Spinal cord (tissue), 10 donors: Measurements from ENCODE around the gene ZBTB16. TPM values are rescaled to one million over a fixed set of nuclear protein-coding genes. Genes with fewer than 3 reads are reported as not detected.
"Not testable (repeated sequence)": the region's sequence is repeated elsewhere in the genome, so short reads cannot be mapped to it uniquely, and the experiment has no call there.

Source experiments
- DNase-seq, 6 donors: peaks; one replicate each; pipeline versions ENCODE4 v3.0.0 to v3.0.0-alpha.2; 2013 to 2015; ENCODE audit warnings: low spot score in 6 of 6, low read depth in 4 of 6
- H3K27ac ChIP-seq: one replicate; pipeline ENCODE4 v1.5.1; 2013; ENCODE audit warnings: low read depth, low read length, control low read depth
- H3K27me3 ChIP-seq: one replicate; pipeline ENCODE4 v1.6.1; 2013; ENCODE audit warnings: low read length; ENCODE audit not compliant: control insufficient read depth, insufficient read depth
- H3K36me3 ChIP-seq: one replicate; pipeline ENCODE4 v1.6.1; 2013; ENCODE audit warnings: low read length; ENCODE audit not compliant: control insufficient read depth, insufficient read depth
- H3K4me1 ChIP-seq: one replicate; pipeline ENCODE4 v1.6.1; 2013; ENCODE audit warnings: low read length; ENCODE audit not compliant: control insufficient read depth, insufficient read depth
- H3K4me3 ChIP-seq: one replicate; pipeline ENCODE4 v1.5.1; 2013; ENCODE audit warnings: low read depth, low read length, control low read depth
- H3K9me3 ChIP-seq: one replicate; pipeline ENCODE4 v1.6.1; 2013; ENCODE audit warnings: low read length; ENCODE audit not compliant: control insufficient read depth, insufficient read depth
- WGBS: methylation state at CpG from one replicate; pipeline ENCODE4 v1.1.5; 2013; ENCODE audit warnings: missing lambda C conversion rate; ENCODE audit not compliant: insufficient coverage; 5-methylcytosine and 5-hydroxymethylcytosine counted together
- polyA plus RNA-seq, 2 donors: library from polyadenylated mRNA; unstranded; fragments of 120-200 nt; gene quantifications; one replicate each; pipeline ENCODE4 v1.2.1, GENCODE V29; 2013; ENCODE audit not compliant: insufficient read length in 2 of 2
- total RNA-seq, 2 donors: library from RNA; depleted of rRNA in 1 of 2; stranded (reverse); fragments of 120-200 nt in 1 of 2; fragments of >200 nt in 1 of 2; gene quantifications; one replicate each; pipeline versions ENCODE4 v1.2.3 to v1.2.4, GENCODE V29; 2013 to 2014
- donor health status: healthy.

Gene ZBTB16
- total and polyA plus RNA-seq, 4 donors, result 4.5 to 17.9 (median 9.2) TPM

- no CpG with 5 or more reads among the region's 3 CpGs for WGBS
- no peaks in the 10 kb centered on the region for H3K36me3 ChIP-seq
- peaks cover 4% of the 10 kb centered on the region for H3K9me3 ChIP-seq
- H3K4me3 ChIP-seq, result no peak overlapping the region
- H3K27me3 ChIP-seq, result peaks cover 11% of the 10 kb centered on the region
- H3K4me1 ChIP-seq, result peaks cover 18% of the 10 kb centered on the region
- H3K27ac ChIP-seq, result no peak overlapping the region
- no peak for DNase-seq
Observed at GRCh38 chr11:114039551-114039950, 20.0 kb upstream of the ZBTB16 start.

DNA sequence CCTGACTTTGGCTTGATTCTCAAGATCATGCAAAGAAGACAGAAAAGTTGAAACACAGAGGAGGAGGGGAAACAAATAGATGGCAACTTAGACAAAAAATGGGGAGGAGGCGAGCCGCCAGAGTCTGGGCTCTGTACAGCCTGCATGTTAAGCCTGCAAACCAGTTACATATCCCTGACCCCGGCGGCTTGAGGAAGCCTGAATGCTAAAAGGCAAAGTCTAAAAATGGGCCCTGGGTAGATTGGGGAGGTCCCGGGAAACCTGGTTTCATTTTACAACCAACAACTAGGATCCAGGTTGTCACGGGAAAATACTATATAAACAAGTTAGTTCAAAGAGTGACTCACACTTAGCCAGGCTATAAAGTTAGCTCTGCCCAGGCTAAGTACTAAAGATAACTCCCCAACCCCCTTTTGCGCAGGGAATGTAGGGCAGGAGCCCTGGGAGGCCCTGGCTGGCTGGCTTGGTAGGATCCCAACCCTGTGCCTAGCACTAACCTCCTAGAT is 18.8 kb upstream of the ZBTB16 start:
- no peak overlapping the region for H3K4me3 ChIP-seq
- peaks cover 11% of the 10 kb centered on the region for H3K27me3 ChIP-seq
- H3K27ac ChIP-seq, result no peak overlapping the region
- peaks cover 4% of the 10 kb centered on the region for H3K9me3 ChIP-seq
- H3K4me1 ChIP-seq, result peaks cover 11% of the 10 kb centered on the region
- DNase-seq, result no peak
- H3K36me3 ChIP-seq, result no peaks in the 10 kb centered on the region
- 85% methylated on average over 5 of the region's 7 CpGs for WGBS

DNA sequence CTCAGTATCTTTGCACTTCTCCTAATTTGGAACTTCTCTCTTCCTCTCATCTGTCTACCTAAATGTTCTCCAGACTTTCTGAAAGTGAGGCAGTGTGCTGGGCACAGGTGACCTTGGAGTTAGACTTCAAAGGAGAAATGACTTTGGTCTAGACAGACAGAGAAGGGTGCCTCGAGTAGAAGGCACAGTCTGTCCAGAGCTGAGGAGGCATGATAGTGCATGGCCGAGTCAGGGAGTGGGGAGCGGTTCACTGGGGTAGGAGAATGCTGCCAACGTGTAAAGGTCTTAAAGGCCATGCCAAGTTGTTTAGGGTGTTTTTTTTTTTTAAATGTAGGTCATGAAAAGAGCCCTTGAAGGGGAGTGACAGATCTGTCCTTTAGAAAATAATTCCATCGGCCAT is 17.3 kb upstream of the ZBTB16 start:
- H3K27ac ChIP-seq, result no peak overlapping the region
- H3K4me1 ChIP-seq, result peaks cover 3% of the 10 kb centered on the region
- no peak for DNase-seq
- H3K9me3 ChIP-seq, result peaks cover 4% of the 10 kb centered on the region
- no peaks in the 10 kb centered on the region for H3K27me3 ChIP-seq
- WGBS, result 53% methylated on average over 3 of the region's 5 CpGs
- no peak overlapping the region for H3K4me3 ChIP-seq
- H3K36me3 ChIP-seq, result no peaks in the 10 kb centered on the region

DNA sequence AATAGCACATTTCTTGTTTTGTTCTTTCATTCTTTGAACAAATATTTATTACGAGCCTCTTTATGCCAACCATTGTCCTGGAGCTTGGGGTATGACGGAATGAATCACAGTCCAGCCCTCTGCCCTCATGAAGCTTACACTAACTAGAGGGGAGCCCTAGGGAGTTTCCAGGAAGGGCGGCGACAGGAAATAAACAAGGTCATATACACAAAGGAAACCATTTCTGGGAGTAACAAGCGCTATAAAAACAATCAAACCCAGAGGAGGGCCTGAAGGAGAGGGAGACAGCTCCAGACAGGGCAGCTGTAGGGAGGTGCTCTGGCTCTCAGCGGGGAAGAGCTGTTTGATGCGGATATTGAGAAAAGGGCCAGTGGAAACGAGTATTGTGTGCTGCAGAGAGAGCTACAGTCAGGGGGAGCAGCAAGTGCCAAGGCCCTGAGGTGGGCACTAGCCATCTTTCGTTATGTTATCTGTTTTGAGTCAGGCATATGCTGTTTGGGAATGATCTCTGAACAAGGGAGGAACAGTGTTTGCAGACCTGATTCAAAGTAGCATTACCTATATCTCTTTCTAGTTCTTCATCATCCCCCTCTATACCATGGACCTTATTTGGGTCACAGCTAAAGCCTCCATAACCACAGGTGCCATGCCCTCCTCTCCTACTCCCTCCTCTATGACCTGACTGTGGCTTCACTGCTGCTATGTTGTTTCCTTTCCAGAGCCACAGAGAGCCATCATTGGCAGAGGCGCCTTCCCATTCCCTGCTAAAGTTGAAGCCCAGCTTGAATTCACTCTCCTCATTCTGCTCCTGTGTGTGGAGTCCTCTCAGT is 15.3 kb upstream of the ZBTB16 start:
- DNase-seq, result peak in 1 of 6 donors; percentile 43

GRCh38 chr11:114047327-114047726 is 12.2 kb upstream of the ZBTB16 start:
- no peaks in the 10 kb centered on the region for H3K36me3 ChIP-seq
- H3K27me3 ChIP-seq, result peaks cover 2% of the 10 kb centered on the region
- H3K27ac ChIP-seq, result no peak overlapping the region
- H3K4me3 ChIP-seq, result no peak overlapping the region
- WGBS, result 67% methylated on average over 1 of the region's 4 CpGs
- peaks cover 4% of the 10 kb centered on the region for H3K9me3 ChIP-seq
- peaks cover 3% of the 10 kb centered on the region for H3K4me1 ChIP-seq
- DNase-seq, result no peak

More for the DNA sequence above, 15.3 kb upstream of the ZBTB16 start:
- H3K27me3 ChIP-seq, result no peaks in the 10 kb centered on the region
- peaks cover 4% of the 10 kb centered on the region for H3K9me3 ChIP-seq
- peaks cover 3% of the 10 kb centered on the region for H3K4me1 ChIP-seq
- H3K36me3 ChIP-seq, result no peaks in the 10 kb centered on the region
- WGBS, result 71% methylated on average over 4 of the region's 10 CpGs
- H3K27ac ChIP-seq, result no peak overlapping the region
- no peak overlapping the region for H3K4me3 ChIP-seq

DNA sequence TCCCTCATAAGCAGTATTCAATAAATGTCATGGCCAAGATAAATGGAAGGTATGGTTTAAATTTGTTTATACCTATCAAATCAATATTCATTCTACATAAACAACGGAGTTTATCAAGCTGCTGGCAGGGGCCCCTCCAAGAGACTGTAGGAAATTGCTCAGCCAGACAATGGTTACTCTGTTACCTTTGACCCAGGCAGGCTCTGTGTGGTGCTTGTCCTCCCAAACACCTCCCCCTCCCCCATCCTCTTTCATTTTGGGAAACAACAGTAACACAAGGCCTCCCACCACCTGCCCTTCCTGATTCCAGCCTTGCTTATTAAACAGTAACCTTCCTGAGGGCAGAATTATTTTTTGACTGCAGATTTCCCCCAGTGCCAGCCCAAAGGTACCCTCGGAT is 10.5 kb upstream of the ZBTB16 start:
- peaks cover 2% of the 10 kb centered on the region for H3K9me3 ChIP-seq
- WGBS, result 50% methylated on average over 2 of the region's 2 CpGs
- H3K27ac ChIP-seq, result no peak overlapping the region

DNA sequence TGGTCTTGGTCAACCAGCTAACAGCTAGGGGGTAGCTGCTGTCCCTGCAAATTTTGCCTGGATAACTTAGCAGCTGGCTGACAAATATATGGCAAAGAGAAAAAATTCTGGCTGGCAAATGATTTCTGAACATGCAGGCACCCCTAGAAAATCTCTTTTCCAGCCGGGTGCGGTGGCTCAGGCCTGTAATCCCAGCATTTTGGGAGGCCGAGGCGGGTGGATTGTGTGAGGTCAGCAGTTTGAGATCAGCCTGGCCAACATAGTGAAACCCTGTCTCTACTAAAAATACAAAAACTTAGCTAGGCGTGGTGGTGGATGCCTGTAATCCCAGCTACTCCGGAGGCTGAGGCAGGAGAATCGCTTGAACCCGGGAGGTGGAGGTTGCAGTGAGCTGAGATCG is 9.7 kb upstream of the ZBTB16 start:
- not testable (repeated sequence) for H3K27me3 ChIP-seq, H3K4me3 ChIP-seq, H3K9me3 ChIP-seq, H3K27ac ChIP-seq, H3K4me1 ChIP-seq, DNase-seq, H3K36me3 ChIP-seq
- WGBS, result 100% methylated on average over 2 of the region's 9 CpGs

More for the DNA sequence above, 10.5 kb upstream of the ZBTB16 start:
- Histone ChIP-seq H3K27me3 (peaks cover 2% of the 10 kb centered on the region), H3K4me1 (peaks cover 2% of the 10 kb centered on the region), H3K4me3 (no peak overlapping the region), H3K36me3 (no peaks in the 10 kb centered on the region)
- no peak for DNase-seq

- DNase-seq, result peak in 1 of 6 donors; percentile 72
- H3K9me3 ChIP-seq, result no peaks in the 10 kb centered on the region
- H3K27ac ChIP-seq, result no peak overlapping the region
- no peaks in the 10 kb centered on the region for H3K36me3 ChIP-seq
- no peak overlapping the region for H3K4me3 ChIP-seq
- H3K4me1 ChIP-seq, result no peaks in the 10 kb centered on the region
- WGBS, result 71% methylated on average over 8 of the region's 15 CpGs
- H3K27me3 ChIP-seq, result peaks cover 2% of the 10 kb centered on the region
Observed at GRCh38 chr11:114050258-114050927, 9.1 kb upstream of the ZBTB16 start.

DNA sequence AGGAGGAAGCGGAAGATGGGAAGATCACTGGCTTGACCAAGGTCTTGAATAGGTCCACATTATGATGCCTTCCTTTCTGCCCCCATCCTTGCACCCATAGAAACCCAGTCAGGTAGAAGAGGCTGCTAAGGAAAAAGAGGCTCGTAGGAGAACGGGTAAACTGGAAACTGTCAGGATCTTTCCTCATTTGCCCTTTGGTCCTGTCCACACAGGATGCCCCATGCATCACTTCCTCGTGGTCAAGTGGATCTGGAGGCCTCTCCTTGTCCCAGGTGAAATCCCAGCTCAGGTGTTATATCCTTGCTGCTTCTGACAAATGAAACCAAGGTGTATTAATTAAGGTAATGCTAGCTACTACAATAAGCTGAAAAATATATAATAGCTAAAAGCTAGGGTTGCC is 8.0 kb upstream of the ZBTB16 start:
- no peak for DNase-seq
- H3K27ac ChIP-seq, result no peak overlapping the region
- H3K27me3 ChIP-seq, result peaks cover 5% of the 10 kb centered on the region
- no peaks in the 10 kb centered on the region for H3K9me3 ChIP-seq
- no peaks in the 10 kb centered on the region for H3K4me1 ChIP-seq
- 62% methylated on average over 2 of the region's 4 CpGs for WGBS
- no peak overlapping the region for H3K4me3 ChIP-seq
- H3K36me3 ChIP-seq, result no peaks in the 10 kb centered on the region
